Measurements from ENCODE around the gene WNT6. TPM values are rescaled to one million over a fixed set of nuclear protein-coding genes. Genes with fewer than 3 reads are reported as not detected.
"Not testable (repeated sequence)": the region's sequence is repeated elsewhere in the genome, so short reads cannot be mapped to it uniquely, and the experiment has no call there.

Gene WNT6
- total RNA-seq, 1 donor from 2014 or later = not detected

DNA sequence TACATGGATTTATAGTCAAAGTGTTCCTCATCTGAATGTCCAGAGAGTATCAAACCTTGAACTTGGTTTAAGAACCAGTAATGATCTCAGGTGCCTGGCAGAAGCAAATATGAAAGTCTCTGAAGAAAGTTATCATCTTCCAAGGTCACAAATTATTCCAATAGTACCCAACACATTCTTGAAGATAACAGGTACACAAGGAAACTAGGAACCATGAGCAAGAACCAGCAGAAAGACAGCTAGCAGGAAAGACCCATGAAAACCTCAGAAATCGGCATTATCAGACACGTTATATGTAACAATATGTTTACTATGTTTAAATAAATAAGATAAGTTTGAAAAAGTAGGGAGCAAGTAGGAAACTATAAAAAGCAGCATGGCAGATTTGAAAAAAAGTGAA is 22.1 kb upstream of the WNT6 start:
- DNase-seq = no peak
- no peak overlapping the region for H3K27ac Mint-ChIP-seq
- intact Hi-C loops (cut with micrococcal nuclease) = no loop called here
- no peaks in the 10 kb centered on the region for H3K9me3 Mint-ChIP-seq
- H3K4me1 Mint-ChIP-seq = no peaks in the 10 kb centered on the region
- no peaks in the 10 kb centered on the region for H3K36me3 Mint-ChIP-seq (ENCODE audit: low read depth)
- peaks cover 36% of the 10 kb centered on the region for H3K27me3 Mint-ChIP-seq
- H3K4me3 Mint-ChIP-seq = no peak overlapping the region

DNA sequence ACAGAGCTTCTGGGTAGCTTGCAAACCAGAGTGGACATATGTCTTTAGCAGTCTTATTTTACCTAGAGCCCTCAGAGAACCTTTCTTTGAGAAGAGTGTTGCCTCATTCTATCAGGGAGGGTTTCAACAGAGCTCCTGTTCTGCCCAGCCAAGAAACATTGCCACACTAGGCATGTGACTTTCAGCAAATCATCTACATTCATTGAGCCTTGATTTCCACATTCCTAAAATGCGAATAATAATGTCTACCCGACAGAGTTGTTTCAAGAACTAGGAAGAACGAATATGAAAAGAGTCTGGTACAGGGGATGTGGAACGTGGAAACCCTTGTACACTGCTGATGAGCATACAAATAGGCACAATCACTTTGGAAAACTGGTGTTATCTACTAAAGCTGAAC is 20.2 kb upstream of the WNT6 start:
- Mint-ChIP-seq H3K4me3 (no peak overlapping the region), H3K9me3 (no peaks in the 10 kb centered on the region), H3K27ac (no peak overlapping the region), H3K4me1 (no peaks in the 10 kb centered on the region), H3K36me3 (ENCODE audit: low read depth) (no peaks in the 10 kb centered on the region), H3K27me3 (peaks cover 33% of the 10 kb centered on the region)
- no peak for DNase-seq
- intact Hi-C loops (cut with micrococcal nuclease) = no loop called here

DNA sequence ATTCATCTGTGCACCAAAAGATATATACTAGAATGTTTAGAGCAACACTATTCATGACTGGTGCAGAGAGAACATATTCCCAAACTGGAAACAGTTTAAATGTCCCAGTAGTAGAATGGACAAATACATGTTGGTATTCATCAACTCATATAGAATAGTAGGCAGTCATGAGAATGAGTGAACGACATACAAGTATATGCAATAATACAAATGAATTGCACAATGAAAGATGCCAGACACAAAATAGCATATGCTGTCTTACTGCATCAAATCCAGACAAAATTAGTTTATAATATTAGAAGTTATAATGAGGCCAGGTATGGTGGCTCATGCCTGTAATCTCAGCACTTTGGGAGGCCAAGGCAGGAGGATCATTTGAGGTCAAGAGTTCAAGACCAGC is 19.7 kb upstream of the WNT6 start:
- DNase-seq = no peak
- Mint-ChIP-seq H3K36me3 (ENCODE audit: low read depth) (no peaks in the 10 kb centered on the region), H3K4me1 (no peaks in the 10 kb centered on the region), H3K27ac (no peak overlapping the region), H3K4me3 (no peak overlapping the region), H3K27me3 (peaks cover 28% of the 10 kb centered on the region), H3K9me3 (no peaks in the 10 kb centered on the region)
- intact Hi-C loops (cut with micrococcal nuclease) = no loop called here

DNA sequence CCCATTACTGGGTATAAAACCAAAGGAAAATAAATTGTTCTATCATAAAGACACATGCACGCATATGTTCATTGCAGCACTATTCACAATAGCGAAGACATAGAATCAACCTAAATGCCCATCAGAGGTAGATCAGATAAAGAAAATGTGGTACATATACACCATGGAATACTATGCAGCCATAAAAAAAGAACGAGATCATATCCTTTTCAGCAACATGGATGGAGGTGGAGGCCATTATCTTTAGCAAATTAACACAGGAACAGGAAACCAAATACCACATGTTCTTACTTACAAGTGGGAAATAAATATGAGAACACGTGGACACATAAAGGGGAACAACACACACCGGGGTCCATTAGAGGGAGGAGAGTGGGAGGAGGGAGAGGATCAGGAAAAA is 15.3 kb upstream of the WNT6 start:
- H3K27ac Mint-ChIP-seq; H3K9me3 Mint-ChIP-seq; DNase-seq; H3K27me3 Mint-ChIP-seq; H3K4me1 Mint-ChIP-seq; intact Hi-C loops (cut with micrococcal nuclease); H3K4me3 Mint-ChIP-seq; H3K36me3 Mint-ChIP-seq (ENCODE audit: low read depth): not testable (repeated sequence)

DNA sequence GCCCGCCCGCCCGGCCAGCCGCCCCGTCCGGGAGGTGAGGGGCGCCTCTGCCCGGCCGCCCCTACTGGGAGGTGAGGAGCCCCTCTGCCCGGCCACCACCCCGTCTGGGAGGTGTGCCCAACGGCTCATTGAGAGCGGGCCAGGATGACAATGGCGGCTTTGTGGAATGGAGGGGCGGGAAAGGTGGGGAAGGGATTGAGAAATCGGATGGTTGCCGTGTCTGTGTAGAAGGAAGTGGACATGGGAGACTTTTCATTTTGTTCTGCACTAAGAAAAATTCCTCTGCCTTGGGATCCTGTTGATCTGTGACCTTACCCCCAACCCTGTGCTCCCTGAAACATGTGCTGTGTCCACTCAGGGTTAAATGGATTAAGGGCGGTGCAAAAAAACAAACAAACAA is 12.6 kb upstream of the WNT6 start:
- H3K27me3 Mint-ChIP-seq; H3K27ac Mint-ChIP-seq; H3K36me3 Mint-ChIP-seq (ENCODE audit: low read depth); H3K4me1 Mint-ChIP-seq; H3K4me3 Mint-ChIP-seq; DNase-seq; H3K9me3 Mint-ChIP-seq: not testable (repeated sequence)
- intact Hi-C loops (cut with micrococcal nuclease) = loop anchor here (1.0 to 5.0 kb wide), 4 partner anchors 119 to 188 kb away; partner anchors contain the start of genes BCS1L, TTLL4 and ZNF142

DNA sequence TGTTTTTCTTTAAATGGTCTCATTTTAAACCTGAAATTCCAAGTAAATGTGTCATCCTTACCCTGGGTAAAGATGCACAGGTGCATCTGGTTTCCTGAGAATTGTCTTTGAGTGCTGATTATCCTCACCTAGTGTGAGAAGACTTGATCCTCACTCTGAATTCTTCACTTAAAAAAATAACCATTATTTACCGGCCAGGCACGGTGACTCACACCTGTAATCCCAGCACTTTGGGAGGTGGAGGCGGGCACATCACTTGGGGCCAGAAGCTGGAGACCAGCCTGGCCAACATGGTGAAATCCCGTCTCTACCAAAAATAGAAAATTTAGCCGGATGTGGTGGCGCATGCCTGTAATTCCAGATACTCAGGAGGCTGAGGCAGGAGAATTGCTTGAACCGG is 9.9 kb upstream of the WNT6 start:
- Mint-ChIP-seq H3K4me3 (no peak overlapping the region), H3K9me3 (no peaks in the 10 kb centered on the region), H3K27me3 (peaks cover 28% of the 10 kb centered on the region), H3K27ac (no peak overlapping the region), H3K36me3 (ENCODE audit: low read depth) (no peaks in the 10 kb centered on the region), H3K4me1 (peaks cover 8% of the 10 kb centered on the region)
- intact Hi-C loops (cut with micrococcal nuclease) = loop anchor here (5.0 kb wide), 2 partner anchors 128 to 137 kb away; partner anchors contain the start of gene TTLL4
- DNase-seq = no peak

DNA sequence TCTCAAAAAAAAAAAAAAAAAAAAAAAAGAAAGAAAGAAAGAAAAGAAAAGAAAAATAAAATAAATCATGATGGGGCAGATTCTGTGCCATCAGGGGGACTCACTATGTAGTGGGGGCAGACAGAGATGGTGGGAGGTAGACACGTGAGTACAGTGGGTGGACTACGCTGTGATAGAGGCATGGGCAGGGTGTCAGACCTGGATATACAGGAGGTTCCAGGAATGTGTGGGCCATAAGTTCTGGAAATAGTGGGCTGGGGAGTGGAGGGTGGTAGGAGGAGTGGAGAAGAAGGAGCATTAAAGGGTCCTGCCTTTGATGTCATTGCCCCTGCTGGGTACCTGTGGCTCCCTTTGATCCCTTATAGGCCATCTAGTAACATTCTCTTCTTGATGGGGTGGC is 8.8 kb upstream of the WNT6 start:
- H3K4me1 Mint-ChIP-seq = peaks cover 8% of the 10 kb centered on the region
- no peaks in the 10 kb centered on the region for H3K36me3 Mint-ChIP-seq (ENCODE audit: low read depth)
- no peak for DNase-seq
- H3K27me3 Mint-ChIP-seq = peaks cover 39% of the 10 kb centered on the region
- no peak overlapping the region for H3K27ac Mint-ChIP-seq
- no peak overlapping the region for H3K4me3 Mint-ChIP-seq
- H3K9me3 Mint-ChIP-seq = no peaks in the 10 kb centered on the region
- intact Hi-C loops (cut with micrococcal nuclease) = loop anchor here (5.0 kb wide), 1 partner anchor 127 kb away; no protein-coding TSS in a partner anchor

DNA sequence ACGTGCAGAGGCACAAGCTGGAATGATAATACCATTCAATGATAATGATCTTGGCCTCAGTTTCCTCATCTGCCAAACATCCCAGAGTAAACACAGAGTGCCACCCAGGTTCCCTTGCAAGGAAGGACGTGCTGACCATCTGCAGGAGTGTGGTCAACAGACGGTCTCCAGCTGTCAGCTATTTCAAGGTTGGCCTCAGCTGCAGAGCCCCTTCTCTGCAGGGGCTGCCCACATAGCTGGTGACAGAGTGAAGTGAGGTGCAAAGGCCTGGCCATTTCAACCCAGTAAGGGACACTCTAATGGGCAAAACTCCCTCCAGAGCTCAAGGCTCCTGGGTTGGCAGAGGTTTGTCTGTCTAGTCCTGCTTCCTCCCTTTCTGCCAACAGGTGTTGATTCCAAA is 8.3 kb upstream of the WNT6 start:
- Mint-ChIP-seq H3K27ac (no peak overlapping the region), H3K27me3 (peaks cover 44% of the 10 kb centered on the region), H3K4me3 (no peak overlapping the region), H3K9me3 (no peaks in the 10 kb centered on the region), H3K4me1 (peaks cover 8% of the 10 kb centered on the region), H3K36me3 (ENCODE audit: low read depth) (no peaks in the 10 kb centered on the region)
- no peak for DNase-seq
- intact Hi-C loops (cut with micrococcal nuclease) = loop anchor here (5.0 kb wide), 1 partner anchor 126 kb away; no protein-coding TSS in a partner anchor

DNA sequence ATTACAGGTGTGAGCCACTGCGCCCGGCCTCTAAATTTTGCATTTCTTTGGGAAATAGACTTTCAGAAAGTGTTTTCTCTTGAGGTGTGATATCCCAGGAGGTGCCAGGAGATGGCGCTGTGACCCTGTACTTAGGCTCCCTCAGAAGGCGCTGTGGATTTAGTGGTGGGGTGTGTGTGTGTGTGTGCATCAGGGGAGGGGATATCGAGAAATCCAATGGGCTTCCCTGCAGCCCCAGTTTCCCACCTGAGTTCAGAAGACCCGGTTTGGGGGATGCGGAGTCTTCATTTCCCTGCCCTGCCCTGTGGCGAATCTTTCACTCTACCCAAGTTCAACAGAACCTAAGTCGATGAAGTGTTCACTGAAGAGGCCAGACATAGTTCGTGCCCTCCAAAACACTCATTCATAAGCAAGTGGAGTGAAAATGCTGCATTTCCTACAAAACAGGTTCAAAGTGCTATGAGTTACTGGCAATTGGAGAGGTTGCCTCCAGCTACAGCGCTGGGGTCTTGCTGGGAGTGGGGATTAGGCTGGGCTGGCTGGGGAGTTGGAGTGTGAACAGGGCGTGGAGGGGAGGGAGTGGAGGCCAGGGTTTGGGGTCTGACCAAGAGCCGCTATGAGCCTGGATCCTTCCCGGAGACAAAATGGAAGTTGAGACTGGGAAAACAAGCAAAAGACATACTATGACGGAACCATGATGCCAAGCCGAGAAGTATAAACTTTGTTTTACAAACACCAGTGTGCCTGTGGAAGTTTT is 6.5 kb upstream of the WNT6 start:
- Mint-ChIP-seq H3K36me3 (ENCODE audit: low read depth) (no peaks in the 10 kb centered on the region), H3K4me3 (no peak overlapping the region), H3K27me3 (peaks cover 60% of the 10 kb centered on the region), H3K9me3 (no peaks in the 10 kb centered on the region), H3K27ac (no peak overlapping the region), H3K4me1 (peaks cover 4% of the 10 kb centered on the region)
- intact Hi-C loops (cut with micrococcal nuclease) = loop anchor here (1.0 to 5.0 kb wide), 3 partner anchors 24 to 124 kb away; no protein-coding TSS in a partner anchor
- DNase-seq = peak; percentile 86

DNA sequence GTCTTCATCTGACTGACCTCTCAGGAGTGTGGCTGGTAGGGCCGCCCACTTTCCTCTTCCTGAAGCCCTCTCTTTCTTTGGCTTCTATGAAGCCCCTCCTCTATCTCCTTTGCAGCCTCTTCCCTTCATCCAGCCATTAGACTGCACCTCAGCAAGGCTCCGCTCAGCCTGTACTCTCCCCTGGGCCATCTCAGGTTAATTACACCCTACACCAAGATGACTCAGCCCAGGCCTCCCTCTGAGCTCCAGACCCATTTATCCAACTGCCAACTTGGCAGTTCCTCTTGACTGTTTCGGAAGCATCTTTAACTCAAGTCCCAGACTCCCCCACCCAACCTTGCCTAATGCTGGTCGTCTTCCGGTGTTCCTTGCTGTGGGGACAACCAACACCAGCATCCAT is 5.8 kb upstream of the WNT6 start:
- peaks cover 67% of the 10 kb centered on the region for H3K27me3 Mint-ChIP-seq

DNA sequence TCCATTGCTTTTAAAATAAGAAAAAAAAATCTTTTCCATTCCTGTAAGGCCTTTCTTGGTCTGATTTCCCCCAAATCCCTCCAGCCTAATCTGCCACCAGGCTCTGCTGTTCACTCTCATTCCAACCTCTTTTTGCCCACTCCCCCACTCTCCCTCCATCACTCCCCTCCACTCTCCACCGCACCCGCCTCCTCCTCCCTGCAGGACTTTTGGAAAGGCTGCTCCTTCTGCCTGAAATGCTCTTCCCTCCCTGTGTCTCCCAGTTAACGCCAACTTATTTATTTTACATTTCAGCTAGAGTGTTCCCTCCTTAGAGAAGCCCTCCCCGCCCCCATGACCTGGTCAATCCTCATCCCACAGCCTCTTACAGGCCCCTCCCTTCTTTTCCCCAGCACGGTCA is 4.7 kb upstream of the WNT6 start:
- H3K27ac Mint-ChIP-seq = no peak overlapping the region
- H3K36me3 Mint-ChIP-seq (ENCODE audit: low read depth) = no peaks in the 10 kb centered on the region
- no peak overlapping the region for H3K4me3 Mint-ChIP-seq
- no peaks in the 10 kb centered on the region for H3K9me3 Mint-ChIP-seq
- intact Hi-C loops (cut with micrococcal nuclease) = loop anchor here (5.0 kb wide), 1 partner anchor 122 kb away; no protein-coding TSS in a partner anchor
- H3K27me3 Mint-ChIP-seq = peaks cover 73% of the 10 kb centered on the region
- no peak for DNase-seq
- H3K4me1 Mint-ChIP-seq = peaks cover 4% of the 10 kb centered on the region

More for the DNA sequence above, 5.8 kb upstream of the WNT6 start:
- Mint-ChIP-seq H3K4me3 (no peak overlapping the region), H3K4me1 (peaks cover 4% of the 10 kb centered on the region), H3K9me3 (no peaks in the 10 kb centered on the region), H3K27ac (no peak overlapping the region), H3K36me3 (ENCODE audit: low read depth) (no peaks in the 10 kb centered on the region)
- no peak for DNase-seq
- intact Hi-C loops (cut with micrococcal nuclease) = loop anchor here (1.0 to 5.0 kb wide), 3 partner anchors 23 to 124 kb away; no protein-coding TSS in a partner anchor

DNA sequence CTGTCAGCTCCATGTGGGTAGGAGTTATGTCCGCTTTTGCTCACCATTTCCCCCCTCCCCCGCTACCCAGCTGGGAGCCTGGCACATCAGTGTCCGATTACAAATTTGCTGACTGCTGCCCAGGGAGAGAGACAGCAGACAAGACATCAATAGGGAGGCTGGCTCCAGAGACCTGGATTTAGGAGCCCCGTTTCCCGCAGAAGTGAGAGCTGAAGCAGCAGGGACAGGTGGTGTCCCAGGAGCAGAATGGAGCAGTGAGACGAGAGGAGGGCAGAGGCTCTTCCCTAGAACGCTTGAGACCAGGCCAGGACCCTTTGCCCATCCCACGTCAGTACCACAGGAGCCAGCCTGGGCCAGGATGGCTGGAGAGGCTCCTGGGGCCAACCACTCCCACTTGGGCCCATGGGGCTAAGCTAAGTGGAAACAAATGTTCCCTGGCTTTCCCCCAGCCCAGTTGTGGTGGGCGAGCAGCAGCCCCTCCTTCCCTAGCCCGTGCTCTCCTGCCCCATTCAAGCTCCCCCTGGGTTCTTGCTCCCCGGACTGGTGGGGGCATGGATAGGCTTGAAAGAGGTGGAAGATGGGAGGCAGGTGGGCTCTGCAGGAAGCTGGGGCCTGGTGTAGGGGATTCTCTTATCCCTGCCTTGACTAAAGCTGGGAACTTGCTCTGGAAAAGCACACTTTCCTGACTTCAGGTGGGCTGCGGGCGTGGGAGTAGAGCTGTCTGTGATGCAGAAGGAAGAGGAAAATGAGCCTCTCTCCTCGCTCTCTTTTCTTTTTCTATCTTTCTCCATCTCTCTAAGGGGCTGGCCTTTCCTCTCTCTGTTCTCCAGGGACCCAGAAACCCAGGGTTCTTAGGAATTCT is 4.1 kb upstream of the WNT6 start:
- intact Hi-C loops (cut with micrococcal nuclease) = no loop called here
- Mint-ChIP-seq H3K9me3 (no peaks in the 10 kb centered on the region), H3K27ac (no peak overlapping the region), H3K36me3 (ENCODE audit: low read depth) (no peaks in the 10 kb centered on the region), H3K4me3 (no peak overlapping the region), H3K27me3 (peaks cover 76% of the 10 kb centered on the region), H3K4me1 (peaks cover 7% of the 10 kb centered on the region)
- DNase-seq = no peak

DNA sequence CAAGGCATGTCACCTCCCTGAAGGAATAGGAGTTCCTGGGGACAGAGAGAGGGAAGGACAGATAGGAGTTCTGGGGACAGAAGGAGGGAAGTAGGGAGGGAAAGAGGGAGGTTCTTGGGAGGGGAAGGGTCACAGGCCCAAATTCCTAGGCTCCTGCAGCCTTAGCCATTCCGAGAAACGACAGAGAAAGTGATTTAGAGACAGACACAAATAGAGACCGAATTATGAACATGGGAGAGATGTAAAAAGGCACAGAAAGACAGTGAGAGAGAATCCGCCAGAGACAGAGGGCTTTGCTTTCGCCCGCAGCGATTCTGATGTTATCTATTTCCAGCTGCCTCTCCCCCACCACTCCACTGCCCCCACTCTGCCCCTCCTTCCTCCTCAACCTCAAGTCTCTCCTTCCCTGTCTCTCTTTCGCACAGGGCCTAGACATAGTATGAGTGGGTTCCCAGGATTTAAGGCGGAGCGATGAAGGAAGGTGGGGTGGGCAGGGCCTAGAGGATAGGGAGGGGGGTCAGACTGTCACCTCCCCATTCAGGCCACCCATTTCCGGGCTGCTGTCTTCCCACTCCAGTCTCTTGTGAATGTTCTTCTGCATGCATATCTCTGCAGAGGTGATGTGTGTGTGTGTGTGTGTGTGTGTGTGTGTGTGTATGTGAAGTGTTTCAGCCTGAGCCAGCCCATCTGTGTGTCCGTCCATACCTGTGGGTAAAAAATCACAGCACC is 3.3 kb upstream of the WNT6 start:
- H3K36me3 Mint-ChIP-seq (ENCODE audit: low read depth) = no peaks in the 10 kb centered on the region
- H3K27ac Mint-ChIP-seq = no peak overlapping the region
- peaks cover 77% of the 10 kb centered on the region for H3K27me3 Mint-ChIP-seq
- peaks cover 10% of the 10 kb centered on the region for H3K4me1 Mint-ChIP-seq
- intact Hi-C loops (cut with micrococcal nuclease) = no loop called here
- no peak overlapping the region for H3K4me3 Mint-ChIP-seq
- H3K9me3 Mint-ChIP-seq = no peaks in the 10 kb centered on the region
- DNase-seq = no peak
